Uterus (tissue), 2 donors: ENCODE results near the gene IGFBP4.

Experiments used
- POLR2A ChIP-seq, 2 donors: fragments of 450-650 bp; IDR thresholded peaks; one replicate each; pipeline ENCODE4 v1.6.1; 2016; ENCODE audit warnings: antibody characterized with exemption in 2 of 2, mild to moderate bottlenecking in 1 of 2, moderate library complexity in 1 of 2
- TF ChIP-seq, protein P1 (sequence below), 4 experiments: fragments of 200-600 bp in 2 of 4; fragments of 450-650 bp in 2 of 4; sonication (generic) in 2 of 4; IDR thresholded peaks; one replicate each; pipeline ENCODE4 v1.5.1; 2016 to 2019; ENCODE audit warnings: antibody characterized with exemption in 4 of 4, mild to moderate bottlenecking in 2 of 4, moderate library complexity in 1 of 4

DNA sequence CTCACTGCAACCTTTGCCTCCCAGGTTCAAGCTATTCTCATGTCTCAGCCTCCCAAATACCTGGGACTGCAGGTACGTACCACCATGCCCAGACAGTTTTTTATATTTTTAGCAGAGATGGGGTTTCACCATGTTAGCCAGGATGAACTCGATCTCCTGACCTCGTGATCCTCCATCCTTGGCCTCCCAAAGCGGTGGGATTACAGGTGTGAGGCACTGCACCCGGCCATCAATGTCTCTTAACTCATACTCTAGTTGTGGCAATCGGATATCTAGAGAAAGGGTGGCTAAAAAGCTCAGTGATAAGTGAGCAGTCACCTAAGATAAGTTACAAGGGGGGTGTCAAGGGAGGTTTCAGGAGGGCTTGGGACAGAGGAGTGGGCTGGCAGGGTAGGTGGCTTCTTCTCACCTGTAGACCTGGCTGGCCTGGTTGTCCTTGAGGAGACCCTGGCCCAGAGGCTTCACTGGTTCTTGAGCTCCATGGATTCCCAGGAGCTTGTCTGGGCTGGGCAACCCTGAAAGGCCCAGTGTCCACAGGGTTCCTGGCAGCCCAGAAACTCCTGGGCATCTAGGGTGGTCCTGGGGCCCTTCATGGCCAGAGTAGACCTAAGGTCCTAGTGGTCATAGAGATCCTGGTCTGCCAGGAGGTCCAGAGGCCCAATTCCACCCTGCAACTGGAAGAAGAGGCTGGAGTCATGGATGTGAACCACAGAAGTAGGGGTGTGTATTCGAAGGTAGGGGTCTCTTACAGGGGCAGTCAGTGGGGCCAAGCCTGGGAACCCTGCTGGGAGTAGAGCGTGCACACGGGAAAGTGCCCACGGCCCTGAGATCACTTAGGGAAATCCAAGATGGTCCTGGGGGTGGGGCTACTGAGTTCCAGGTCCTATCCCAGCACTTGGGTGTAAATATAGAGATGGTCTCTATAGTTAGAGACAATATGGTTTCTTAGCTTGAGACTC, 12.7 kb upstream of the IGFBP4 start:
- TF ChIP-seq, protein P1, sequence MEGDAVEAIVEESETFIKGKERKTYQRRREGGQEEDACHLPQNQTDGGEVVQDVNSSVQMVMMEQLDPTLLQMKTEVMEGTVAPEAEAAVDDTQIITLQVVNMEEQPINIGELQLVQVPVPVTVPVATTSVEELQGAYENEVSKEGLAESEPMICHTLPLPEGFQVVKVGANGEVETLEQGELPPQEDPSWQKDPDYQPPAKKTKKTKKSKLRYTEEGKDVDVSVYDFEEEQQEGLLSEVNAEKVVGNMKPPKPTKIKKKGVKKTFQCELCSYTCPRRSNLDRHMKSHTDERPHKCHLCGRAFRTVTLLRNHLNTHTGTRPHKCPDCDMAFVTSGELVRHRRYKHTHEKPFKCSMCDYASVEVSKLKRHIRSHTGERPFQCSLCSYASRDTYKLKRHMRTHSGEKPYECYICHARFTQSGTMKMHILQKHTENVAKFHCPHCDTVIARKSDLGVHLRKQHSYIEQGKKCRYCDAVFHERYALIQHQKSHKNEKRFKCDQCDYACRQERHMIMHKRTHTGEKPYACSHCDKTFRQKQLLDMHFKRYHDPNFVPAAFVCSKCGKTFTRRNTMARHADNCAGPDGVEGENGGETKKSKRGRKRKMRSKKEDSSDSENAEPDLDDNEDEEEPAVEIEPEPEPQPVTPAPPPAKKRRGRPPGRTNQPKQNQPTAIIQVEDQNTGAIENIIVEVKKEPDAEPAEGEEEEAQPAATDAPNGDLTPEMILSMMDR (IDR thresholded peaks at IDR 0.05), result no peak
- no peak for TF ChIP-seq POLR2A (IDR thresholded peaks at IDR 0.05)
